ENCODE data around the gene WDR1.
A peak's percentile ranks its signal among the peaks of the same experiment; 100 is the strongest.

WDR1 gene

DNA sequence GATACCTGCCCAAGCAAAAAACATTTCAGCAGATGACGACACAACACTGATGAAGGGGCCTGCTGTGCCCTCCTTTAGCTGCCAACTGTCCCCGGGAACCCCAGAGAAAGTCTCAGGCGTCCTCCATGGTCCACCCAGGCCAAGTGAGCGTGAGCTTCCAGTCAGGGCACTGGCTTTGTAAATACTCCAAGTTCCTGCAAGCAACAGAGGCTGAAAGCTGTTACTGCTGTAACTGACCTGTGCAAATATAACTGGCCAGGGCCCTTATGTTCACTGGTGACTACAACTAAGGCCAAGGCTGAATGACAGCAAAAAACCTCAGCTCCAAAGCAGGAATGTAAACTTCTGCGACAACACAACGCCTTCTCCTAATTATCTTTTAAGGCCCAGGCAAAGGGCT, 8.2 kb downstream of the WDR1 start:
- H4K8ac ChIP-seq (ENCODE audit: low read depth, low read length): no peak overlapping the region
- H3K18ac ChIP-seq (ENCODE audit: low read length): no peak overlapping the region
- H3K4me2 ChIP-seq (ENCODE audit: low read length): no peak overlapping the region
- H3K23ac ChIP-seq (ENCODE audit: low read length): no peak overlapping the region
- H3K79me2 ChIP-seq (ENCODE audit: control insufficient read depth, insufficient read depth, low read length, poor library complexity): peaks cover 72% of the 10 kb centered on the region
- no peak overlapping the region for H3K4me3 ChIP-seq (ENCODE audit: low read depth, low read length)
- H3K27ac ChIP-seq (ENCODE audit: low read depth, low read length): no peak overlapping the region
- no peak overlapping the region for H2BK12ac ChIP-seq (ENCODE audit: low read length)
- no peaks in the 10 kb centered on the region for H3K9me3 ChIP-seq (ENCODE audit: insufficient read depth, low read depth, low read length)
- DNase-seq: no peak
- H2BK5ac ChIP-seq (ENCODE audit: low read depth, low read length, poor library complexity): no peak overlapping the region
- no peak overlapping the region for H2BK120ac ChIP-seq (ENCODE audit: insufficient read depth, low read length, poor library complexity)
- no peak overlapping the region for H2AK5ac ChIP-seq (ENCODE audit: low read length)
- no peaks in the 10 kb centered on the region for H3K27me3 ChIP-seq (ENCODE audit: insufficient read depth, low read length)
- no peak overlapping the region for H3K9ac ChIP-seq (ENCODE audit: low read length)
- no peak overlapping the region for H3K14ac ChIP-seq (ENCODE audit: low read length)
- H3K4me1 ChIP-seq (ENCODE audit: control insufficient read depth in 1 of 2, insufficient read depth in 2 of 2, low read length in 2 of 2): peaks cover 33 to 51% of the 10 kb centered on the region in 2 experiments
- no peaks in the 10 kb centered on the region for H3K79me1 ChIP-seq (ENCODE audit: low read length)
- peak overlapping the region; percentile 84 for H3K4ac ChIP-seq (ENCODE audit: low read depth, low read length)
- no peak overlapping the region for H4K12ac ChIP-seq (ENCODE audit: low read depth, low read length)
- WGBS (ENCODE audit: extremely low coverage, insufficient coverage, insufficient read length): no CpG with 5 or more reads among the region's 6 CpGs
- peaks cover 76 to 83% of the 10 kb centered on the region in 2 experiments for H3K36me3 ChIP-seq (ENCODE audit: control insufficient read depth in 1 of 2, insufficient read depth in 2 of 2, low read length in 2 of 2)
- H4K91ac ChIP-seq (ENCODE audit: low read depth, low read length): no peak overlapping the region
- peak overlapping the region; percentile 19 for H2AFZ ChIP-seq (ENCODE audit: insufficient read depth, low read length, poor library complexity)

DNA sequence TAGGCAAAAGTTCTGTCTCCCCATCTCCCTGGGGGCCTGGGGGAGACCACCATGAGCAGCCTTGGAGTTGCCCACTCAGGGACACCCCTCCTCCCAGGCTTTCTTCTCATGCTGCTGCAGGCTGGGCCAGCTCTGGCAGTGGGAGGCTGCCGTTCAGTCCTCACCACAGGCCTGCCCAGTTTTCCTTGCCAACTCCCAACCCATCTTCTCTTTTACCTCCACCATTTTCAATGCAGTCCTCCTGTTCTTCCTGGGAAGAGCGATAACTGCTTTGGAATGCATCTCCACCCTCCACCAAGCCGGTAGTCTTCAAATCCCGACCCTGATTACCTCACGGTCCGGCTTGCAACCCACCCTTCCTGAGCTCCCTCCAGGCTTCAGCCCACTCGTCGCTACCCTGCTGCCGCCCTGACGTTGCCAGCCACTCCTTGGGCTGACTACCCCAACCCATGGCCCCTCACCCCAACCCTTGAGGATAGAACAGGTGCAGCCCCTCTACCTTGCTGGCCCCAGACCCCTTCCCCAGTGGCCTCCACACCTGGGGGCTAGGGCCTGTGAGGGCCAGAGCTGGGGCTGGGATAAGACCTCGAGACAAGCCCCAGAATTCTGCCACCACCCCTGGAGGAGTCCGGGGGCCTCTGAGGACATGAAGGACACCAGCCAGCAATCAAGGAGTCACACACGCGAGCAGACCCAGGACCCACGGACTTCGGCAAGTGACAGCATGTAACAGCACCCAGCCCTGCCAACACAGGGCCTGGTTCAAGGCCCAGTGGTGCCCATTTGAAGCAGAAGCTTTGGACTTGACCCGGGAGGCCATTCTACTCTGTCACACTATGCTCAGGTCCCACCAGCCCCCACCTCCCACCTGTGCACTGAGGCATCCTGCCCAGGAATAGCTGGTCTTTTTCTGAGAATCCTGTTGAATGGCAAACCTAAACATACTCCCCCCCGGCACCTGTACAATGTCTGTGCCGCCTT, 9.2 kb downstream of the WDR1 start:
- Histone ChIP-seq H3K9me3 (ENCODE audit: insufficient read depth, low read depth, low read length) (no peaks in the 10 kb centered on the region), H3K36me3 (ENCODE audit: control insufficient read depth in 1 of 2, insufficient read depth in 2 of 2, low read length in 2 of 2) (peaks cover 74 to 82% of the 10 kb centered on the region in 2 experiments), H3K4ac (ENCODE audit: low read depth, low read length) (peak overlapping the region; percentile 84), H3K27me3 (ENCODE audit: insufficient read depth, low read length) (no peaks in the 10 kb centered on the region), H3K79me2 (ENCODE audit: control insufficient read depth, insufficient read depth, low read length, poor library complexity) (peaks cover 65% of the 10 kb centered on the region), H3K4me3 (ENCODE audit: low read depth, low read length) (no peak overlapping the region), H3K79me1 (ENCODE audit: low read length) (no peaks in the 10 kb centered on the region), H2AK5ac (ENCODE audit: low read length) (no peak overlapping the region), H3K27ac (ENCODE audit: low read depth, low read length) (no peak overlapping the region), H2BK5ac (ENCODE audit: low read depth, low read length, poor library complexity) (no peak overlapping the region), H2AFZ (ENCODE audit: insufficient read depth, low read length, poor library complexity) (no peak overlapping the region), H2BK12ac (ENCODE audit: low read length) (no peak overlapping the region), H3K9ac (ENCODE audit: low read length) (no peak overlapping the region), H4K8ac (ENCODE audit: low read depth, low read length) (no peak overlapping the region), H3K23ac (ENCODE audit: low read length) (no peak overlapping the region), H2BK120ac (ENCODE audit: insufficient read depth, low read length, poor library complexity) (no peak overlapping the region), H3K14ac (ENCODE audit: low read length) (no peak overlapping the region), H4K91ac (ENCODE audit: low read depth, low read length) (no peak overlapping the region), H4K12ac (ENCODE audit: low read depth, low read length) (no peak overlapping the region), H3K4me1 (ENCODE audit: control insufficient read depth in 1 of 2, insufficient read depth in 2 of 2, low read length in 2 of 2) (peaks cover 32 to 48% of the 10 kb centered on the region in 2 experiments), H3K4me2 (ENCODE audit: low read length) (peak overlapping the region; percentile 8), H3K18ac (ENCODE audit: low read length) (no peak overlapping the region)
- DNase-seq: no peak
- no CpG with 5 or more reads among the region's 19 CpGs for WGBS (ENCODE audit: extremely low coverage, insufficient coverage, insufficient read length)

DNA sequence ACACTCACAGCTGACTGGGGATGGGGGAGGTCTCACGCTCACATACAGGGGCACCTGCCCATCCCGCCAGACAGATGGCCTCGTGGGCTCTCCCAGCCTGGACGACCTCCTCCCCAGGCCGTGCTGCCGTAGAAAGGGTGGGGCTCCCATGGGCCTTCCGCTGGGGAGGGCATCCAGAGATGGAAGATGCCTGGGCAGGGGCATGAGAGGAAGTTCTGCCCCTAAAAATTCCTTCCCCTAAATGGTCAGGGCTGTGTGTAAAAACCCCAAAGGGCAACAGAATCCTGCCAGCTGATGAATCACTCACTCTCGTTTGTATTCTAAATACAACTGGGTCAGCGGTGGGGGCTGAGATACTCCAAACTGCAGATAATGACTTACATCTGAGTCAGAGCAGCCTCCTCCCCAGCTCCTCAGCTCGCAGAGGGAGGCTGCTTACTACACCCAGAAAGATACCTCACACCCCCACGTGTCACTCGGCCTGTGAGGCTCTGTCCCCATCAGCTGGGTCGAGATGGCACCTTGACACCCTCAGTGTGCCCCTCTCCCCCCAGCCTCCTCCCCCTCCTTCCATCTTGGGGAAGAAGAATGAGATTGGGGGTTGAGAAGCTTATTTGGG, 10.1 kb downstream of the WDR1 start:
- H3K79me2 ChIP-seq (ENCODE audit: control insufficient read depth, insufficient read depth, low read length, poor library complexity): peaks cover 61% of the 10 kb centered on the region
- H3K36me3 ChIP-seq (ENCODE audit: control insufficient read depth in 1 of 2, insufficient read depth in 2 of 2, low read length in 2 of 2): peaks cover 75 to 83% of the 10 kb centered on the region in 2 experiments
- no peaks in the 10 kb centered on the region for H3K9me3 ChIP-seq (ENCODE audit: insufficient read depth, low read depth, low read length)
- no peak overlapping the region for H4K91ac ChIP-seq (ENCODE audit: low read depth, low read length)
- no peak overlapping the region for H3K23ac ChIP-seq (ENCODE audit: low read length)
- no peaks in the 10 kb centered on the region for H3K79me1 ChIP-seq (ENCODE audit: low read length)
- no peak overlapping the region for H4K8ac ChIP-seq (ENCODE audit: low read depth, low read length)
- no peak overlapping the region for H3K18ac ChIP-seq (ENCODE audit: low read length)
- no peak overlapping the region for H4K12ac ChIP-seq (ENCODE audit: low read depth, low read length)
- H2BK5ac ChIP-seq (ENCODE audit: low read depth, low read length, poor library complexity): no peak overlapping the region
- H3K4me3 ChIP-seq (ENCODE audit: low read depth, low read length): no peak overlapping the region
- H3K4ac ChIP-seq (ENCODE audit: low read depth, low read length): peak overlapping the region; percentile 84
- H3K27ac ChIP-seq (ENCODE audit: low read depth, low read length): peak overlapping the region; percentile 13
- peak; percentile 34 to 42 for DNase-seq
- H3K14ac ChIP-seq (ENCODE audit: low read length): no peak overlapping the region
- H2AK5ac ChIP-seq (ENCODE audit: low read length): no peak overlapping the region
- no peak overlapping the region for H2BK120ac ChIP-seq (ENCODE audit: insufficient read depth, low read length, poor library complexity)
- peaks cover 30 to 47% of the 10 kb centered on the region in 2 experiments for H3K4me1 ChIP-seq (ENCODE audit: control insufficient read depth in 1 of 2, insufficient read depth in 2 of 2, low read length in 2 of 2)
- peak overlapping the region; percentile 35 for H2AFZ ChIP-seq (ENCODE audit: insufficient read depth, low read length, poor library complexity)
- peak overlapping the region; percentile 8 for H3K4me2 ChIP-seq (ENCODE audit: low read length)
- no peaks in the 10 kb centered on the region for H3K27me3 ChIP-seq (ENCODE audit: insufficient read depth, low read length)
- no peak overlapping the region for H3K9ac ChIP-seq (ENCODE audit: low read length)
- no CpG with 5 or more reads among the region's 13 CpGs for WGBS (ENCODE audit: extremely low coverage, insufficient coverage, insufficient read length)
- H2BK12ac ChIP-seq (ENCODE audit: low read length): no peak overlapping the region

DNA sequence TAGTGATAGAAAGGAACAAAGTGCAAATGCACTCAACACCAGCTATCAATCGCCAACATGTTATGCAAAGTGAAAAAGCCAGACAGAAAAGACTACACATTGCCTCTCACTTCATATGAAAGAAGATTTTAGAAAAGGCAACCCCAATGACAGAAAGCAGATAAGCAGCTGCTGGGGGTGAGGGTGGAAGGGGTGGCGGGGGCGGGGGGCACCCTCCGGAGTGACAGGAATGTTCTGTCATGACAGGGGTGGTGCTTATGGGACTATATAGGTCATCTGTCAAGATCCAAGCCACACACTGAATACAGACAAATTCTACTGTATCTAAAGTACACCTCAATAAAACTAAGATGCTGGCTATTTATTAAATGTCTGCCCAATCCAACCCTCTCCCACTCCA, 10.7 kb downstream of the WDR1 start:
- Histone ChIP-seq H3K4me2 (ENCODE audit: low read length) (no peak overlapping the region), H4K91ac (ENCODE audit: low read depth, low read length) (no peak overlapping the region), H3K9me3 (ENCODE audit: insufficient read depth, low read depth, low read length) (no peaks in the 10 kb centered on the region), H2BK5ac (ENCODE audit: low read depth, low read length, poor library complexity) (no peak overlapping the region), H3K23ac (ENCODE audit: low read length) (no peak overlapping the region), H3K79me2 (ENCODE audit: control insufficient read depth, insufficient read depth, low read length, poor library complexity) (peaks cover 58% of the 10 kb centered on the region), H4K12ac (ENCODE audit: low read depth, low read length) (no peak overlapping the region), H3K4ac (ENCODE audit: low read depth, low read length) (peak overlapping the region; percentile 82), H3K9ac (ENCODE audit: low read length) (no peak overlapping the region), H2AK5ac (ENCODE audit: low read length) (no peak overlapping the region), H4K8ac (ENCODE audit: low read depth, low read length) (no peak overlapping the region), H3K18ac (ENCODE audit: low read length) (no peak overlapping the region), H3K4me1 (ENCODE audit: control insufficient read depth in 1 of 2, insufficient read depth in 2 of 2, low read length in 2 of 2) (peaks cover 27 to 42% of the 10 kb centered on the region in 2 experiments), H2BK120ac (ENCODE audit: insufficient read depth, low read length, poor library complexity) (no peak overlapping the region), H3K14ac (ENCODE audit: low read length) (no peak overlapping the region), H3K79me1 (ENCODE audit: low read length) (no peaks in the 10 kb centered on the region), H2BK12ac (ENCODE audit: low read length) (no peak overlapping the region), H3K36me3 (ENCODE audit: control insufficient read depth in 1 of 2, insufficient read depth in 2 of 2, low read length in 2 of 2) (peaks cover 75 to 82% of the 10 kb centered on the region in 2 experiments), H3K4me3 (ENCODE audit: low read depth, low read length) (no peak overlapping the region), H3K27ac (ENCODE audit: low read depth, low read length) (no peak overlapping the region), H2AFZ (ENCODE audit: insufficient read depth, low read length, poor library complexity) (no peak overlapping the region), H3K27me3 (ENCODE audit: insufficient read depth, low read length) (no peaks in the 10 kb centered on the region)
- no CpG with 5 or more reads among the region's 4 CpGs for WGBS (ENCODE audit: extremely low coverage, insufficient coverage, insufficient read length)
- no peak for DNase-seq
